WTC11 (cell line): ENCODE data around the gene RAD18. TPM values are rescaled to one million over a fixed set of nuclear protein-coding genes. Genes with fewer than 3 reads are reported as not detected.

ENCODE experiments used
- ATAC-seq: fragments of 200-7000 bp; cut with Tn5 transposase; 2 replicates; pipeline ENCODE4 v1.10.0; 2021; ENCODE audit warnings: mild to moderate bottlenecking, moderate library complexity
- CTCF ChIA-PET: fragments of 300-600 bp; sonication (Branson Sonifier 250); formaldehyde crosslinking; loops from one replicate; lab custom pipeline; 2021; ENCODE audit warnings: antibody characterized with exemption; lab: Charles Lee
- POLR2A ChIA-PET: fragments of 350-600 bp; sonication (Branson Sonifier 250); formaldehyde crosslinking; loops from one replicate; lab custom pipeline; 2021; ENCODE audit warnings: antibody characterized with exemption; lab: Charles Lee
- DNase-seq: peaks from one replicate; pipeline ENCODE4 v3.0.0; 2021; ENCODE audit warnings: low spot score
- H3K27ac Mint-ChIP-seq: 2 replicates; pipeline ENCODE4 v1.8.0; 2021; ENCODE audit warnings: mixed read lengths
- H3K27me3 Mint-ChIP-seq: 2 replicates; pipeline ENCODE4 v1.8.0; 2021; ENCODE audit warnings: low read depth, mild to moderate bottlenecking, moderate library complexity, mixed read lengths
- H3K36me3 Mint-ChIP-seq: 2 replicates; pipeline ENCODE4 v1.8.0; 2021; ENCODE audit warnings: mixed read lengths
- H3K4me1 Mint-ChIP-seq: 2 replicates; pipeline ENCODE4 v1.8.0; 2022; ENCODE audit warnings: mixed read lengths
- H3K4me3 Mint-ChIP-seq: 2 replicates; pipeline ENCODE4 v1.8.0; 2021; ENCODE audit warnings: mild to moderate bottlenecking, moderate library complexity, mixed read lengths
- H3K9me3 Mint-ChIP-seq: 2 replicates; pipeline ENCODE4 v1.8.0; 2021; ENCODE audit warnings: mixed read lengths
- E2F4 ChIP-seq: sonication (generic); formaldehyde crosslinking; IDR thresholded peaks from 2 replicates; pipeline ENCODE4 v1.8.1; 2022; ENCODE audit warnings: low read depth, mild to moderate bottlenecking, moderate library complexity, missing genetic modification reagents, borderline replicate concordance
- E2F5 ChIP-seq: sonication (generic); formaldehyde crosslinking; IDR thresholded peaks from 2 replicates; pipeline ENCODE4 v1.8.1; 2022; ENCODE audit warnings: mild to moderate bottlenecking, moderate library complexity, missing genetic modification reagents
- EMX1 ChIP-seq: fragments of 250-450 bp; sonication (Bioruptor Pico); IDR thresholded peaks from 2 replicates; pipeline ENCODE4 v1.8.0; 2021; ENCODE audit warnings: mild to moderate bottlenecking
- FOXJ3 ChIP-seq: sonication (generic); formaldehyde crosslinking; IDR thresholded peaks from 2 replicates; pipeline ENCODE4 v1.9.0; 2021; ENCODE audit warnings: missing genetic modification reagents, mild to moderate bottlenecking, borderline replicate concordance
- FOXK1 ChIP-seq: sonication (generic); formaldehyde crosslinking; IDR thresholded peaks from 2 replicates; pipeline ENCODE4 v1.8.0; 2022; ENCODE audit warnings: mild to moderate bottlenecking, moderate library complexity, missing genetic modification reagents
- GABPB1 ChIP-seq: sonication (generic); formaldehyde crosslinking; IDR thresholded peaks from 2 replicates; pipeline ENCODE4 v1.8.1; 2023; ENCODE audit warnings: mild to moderate bottlenecking, missing genetic modification reagents
- MLX ChIP-seq: sonication (generic); formaldehyde crosslinking; IDR thresholded peaks from 2 replicates; pipeline ENCODE4 v1.8.1; 2023; ENCODE audit warnings: mild to moderate bottlenecking, missing genetic modification reagents, moderate library complexity
- MYBL2 ChIP-seq: sonication (generic); formaldehyde crosslinking; IDR thresholded peaks from 2 replicates; pipeline ENCODE4 v1.8.1; 2023; ENCODE audit warnings: mild to moderate bottlenecking, moderate library complexity, missing genetic modification reagents
- NFE2L1 ChIP-seq: sonication (generic); formaldehyde crosslinking; IDR thresholded peaks from 2 replicates; pipeline ENCODE4 v1.8.1; 2023; ENCODE audit warnings: missing genetic modification reagents
- NR1H2 ChIP-seq: sonication (generic); formaldehyde crosslinking; IDR thresholded peaks from 2 replicates; pipeline ENCODE4 v1.9.0; 2021; ENCODE audit warnings: mild to moderate bottlenecking, moderate library complexity, missing genetic modification reagents
- RELA ChIP-seq: sonication (generic); formaldehyde crosslinking; IDR thresholded peaks from 2 replicates; pipeline ENCODE4 v1.8.1; 2022; ENCODE audit warnings: missing genetic modification reagents, mild to moderate bottlenecking, borderline replicate concordance
- SMAD4 ChIP-seq: sonication (generic); formaldehyde crosslinking; IDR thresholded peaks from 2 replicates; pipeline ENCODE4 v1.8.0; 2022; ENCODE audit warnings: mild to moderate bottlenecking, missing genetic modification reagents
- SP1 ChIP-seq: sonication (generic); formaldehyde crosslinking; conservative IDR thresholded peaks from 2 replicates; pipeline ENCODE4 v1.8.1; 2022; ENCODE audit warnings: missing genetic modification reagents
- TEAD4 ChIP-seq: sonication (generic); formaldehyde crosslinking; IDR thresholded peaks from 2 replicates; pipeline ENCODE4 v1.8.0; 2022; ENCODE audit warnings: mild to moderate bottlenecking, missing genetic modification reagents
- USF1 ChIP-seq: sonication (generic); formaldehyde crosslinking; IDR thresholded peaks from 2 replicates; pipeline ENCODE4 v1.8.0; 2022; ENCODE audit warnings: mild to moderate bottlenecking, missing genetic modification reagents
- ZNF232 ChIP-seq: sonication (generic); formaldehyde crosslinking; IDR thresholded peaks from 2 replicates; pipeline ENCODE4 v1.8.0; 2022; ENCODE audit warnings: mild to moderate bottlenecking, missing genetic modification reagents
- ZNF532 ChIP-seq: fragments of 250-450 bp; sonication (Bioruptor Pico); IDR thresholded peaks from 2 replicates; pipeline ENCODE4 v1.9.0; 2021; ENCODE audit warnings: mild to moderate bottlenecking, borderline replicate concordance
- ZSCAN18 ChIP-seq: fragments of 250-450 bp; sonication (Bioruptor Pico); IDR thresholded peaks from 2 replicates; pipeline ENCODE4 v2.1.2; 2022; ENCODE audit warnings: mild to moderate bottlenecking, moderate library complexity
- total RNA-seq: library from RNA; stranded (reverse); gene quantifications from 3 replicates; pipeline ENCODE4 v1.2.3, GENCODE V29; 2021

The RAD18 gene
- total RNA-seq, 1 experiment from 2014 or later, result 24.4 TPM

- peaks cover 8% of the 10 kb centered on the region for H3K4me1 Mint-ChIP-seq
- no peak for DNase-seq
Measured at GRCh38 chr3:8841472-8841871, 121.8 kb downstream of the RAD18 start.

More at GRCh38 chr3:8841472-8841871, 121.8 kb downstream of the RAD18 start:
- Mint-ChIP-seq H3K4me3 (no peak overlapping the region), H3K36me3 (no peaks in the 10 kb centered on the region), H3K27me3 (no peaks in the 10 kb centered on the region), H3K9me3 (no peaks in the 10 kb centered on the region; the same call in 1 of the 2 replicates), H3K27ac (no peak overlapping the region)
- no peak for TF ChIP-seq E2F5 (CRISPR knock-in tag)
- no peak for TF ChIP-seq SMAD4 (CRISPR knock-in tag)
- TF ChIP-seq TEAD4, result no peak
- no peak for TF ChIP-seq ZNF532 (CRISPR knock-in tag)
- TF ChIP-seq USF1 (CRISPR knock-in tag), result no peak
- no peak for TF ChIP-seq NFE2L1 (CRISPR knock-in tag)
- TF ChIP-seq MLX, result no peak
- TF ChIP-seq MYBL2, result no peak
- TF ChIP-seq FOXJ3 (CRISPR knock-in tag), result no peak
- TF ChIP-seq E2F4, result no peak
- no peak for TF ChIP-seq ZSCAN18 (CRISPR knock-in tag)
- no peak for TF ChIP-seq ZNF232 (CRISPR knock-in tag)
- no peak for TF ChIP-seq FOXK1 (CRISPR knock-in tag)
- no peak for TF ChIP-seq SP1 (CRISPR knock-in tag)
- TF ChIP-seq RELA (CRISPR knock-in tag), result no peak
- no peak for TF ChIP-seq NR1H2 (CRISPR knock-in tag)
- no peak for TF ChIP-seq EMX1
- no peak for TF ChIP-seq GABPB1
- ChIA-PET POLR2A (no interaction called here), CTCF (no interaction called here)
- ATAC-seq, result no peak
